HCT116 (cell line): Measurements from ENCODE around the gene NLRP14. TPM values are rescaled to one million over a fixed set of nuclear protein-coding genes. Genes with fewer than 3 reads are reported as not detected.

Experiments
- ATAC-seq: fragments of 200-7000 bp; cut with Tn5 transposase; 2 replicates; pipeline ENCODE4 v1.9.1; 2020; ENCODE audit warnings: mild to moderate bottlenecking, moderate library complexity
- BruUV-seq: library from RNA; stranded (reverse); fragments of 400-500 nt; replicated peaks from 2 replicates; lab custom pipeline; 2021; lab: Mats Ljungman, UMichigan
- CTCF ChIA-PET: fragments of 300-600 bp; sonication (Branson Sonifier 250); formaldehyde crosslinking; loops from one replicate; lab custom pipeline; 2021; ENCODE audit warnings: antibody characterized with exemption; lab: Charles Lee
- POLR2A ChIA-PET: fragments of 300-600, 350-600 bp; sonication (Branson Sonifier 250); formaldehyde crosslinking; loops from one replicate; lab custom pipeline; 2021; ENCODE audit warnings: antibody characterized with exemption; lab: Charles Lee
- RAD21 ChIA-PET, 2 experiments: fragments of 300-600 bp; sonication (Branson Sonifier 250); formaldehyde crosslinking; loops; one replicate each; lab custom pipeline; 2023; ENCODE audit warnings: low total read pairs in 2 of 2; ENCODE audit not compliant: uncharacterized antibody in 2 of 2, unreplicated experiment in 2 of 2, low non-redundant PET in 1 of 2; lab: Charles Lee
- DNase-seq: peaks from one replicate; pipeline ENCODE4 v3.0.0-alpha.2; 2010; ENCODE audit warnings: low read depth, low spot score
- H2AFZ ChIP-seq: fragments of 200-600 bp; shearing (Covaris generic), sonication (generic); 2 replicates; pipeline ENCODE4 v1.6.1; 2017; ENCODE audit warnings: low read depth, mixed run types, mixed read lengths, antibody characterized with exemption, low read length; ENCODE audit not compliant: poor library complexity, severe bottlenecking
- H3K27ac ChIP-seq: 2 replicates; pipeline ENCODE4 v1.5.1; 2012; ENCODE audit warnings: low read depth, low read length
- H3K27me3 ChIP-seq: fragments of 200-600 bp; sonication (generic); 2 replicates; pipeline ENCODE4 v1.6.1; 2016; ENCODE audit warnings: mixed run types, low read length, mixed read lengths; ENCODE audit not compliant: insufficient read depth
- H3K36me3 ChIP-seq, 2 experiments: fragments of 200-500 bp in 1 of 2; fragments of 200-600 bp in 1 of 2; sonication (Bioruptor generic) in 1 of 2; sonication (generic) in 1 of 2; 2 replicates each; pipeline versions ENCODE4 v1.5.1 to v1.6.1; 2014 to 2016; ENCODE audit warnings: low read length in 2 of 2, inconsistent platforms in 1 of 2, mixed read lengths in 1 of 2, mixed run types in 1 of 2; ENCODE audit not compliant: insufficient read depth in 2 of 2, control insufficient read depth in 1 of 2
- H3K4me1 ChIP-seq, 2 experiments: fragments of 200-600 bp in 1 of 2; sonication (generic) in 1 of 2; 2 replicates each; pipeline versions ENCODE4 v1.5.1 to v1.6.1; 2012 to 2017; ENCODE audit warnings: low read length in 2 of 2, inconsistent platforms in 1 of 2, mild to moderate bottlenecking in 1 of 2, mixed read lengths in 1 of 2, mixed run types in 1 of 2, moderate library complexity in 1 of 2; ENCODE audit not compliant: insufficient read depth in 2 of 2, control insufficient read depth in 1 of 2
- H3K4me2 ChIP-seq: fragments of 200-600 bp; sonication (generic); 2 replicates; pipeline ENCODE4 v1.6.1; 2017; ENCODE audit warnings: mixed run types, low read length, mixed read lengths
- H3K4me3 ChIP-seq, 2 experiments: fragments of 200-600 bp in 1 of 2; sonication (generic) in 1 of 2; replicated peaks in 1 of 2; 2 replicates each; pipeline ENCODE4 v1.5.1; 2011 to 2016; ENCODE audit warnings: low read length in 2 of 2, control low read depth in 1 of 2, low read depth in 1 of 2, mild to moderate bottlenecking in 1 of 2, mixed read lengths in 1 of 2, mixed run types in 1 of 2
- H3K79me2 ChIP-seq: fragments of 200-600 bp; sonication (generic); 2 replicates; pipeline ENCODE4 v1.6.1; 2017; ENCODE audit warnings: mild to moderate bottlenecking, mixed run types, low read length, moderate library complexity, mixed read lengths; ENCODE audit not compliant: insufficient read depth
- H3K9ac ChIP-seq: fragments of 200-600 bp; sonication (generic); 2 replicates; pipeline ENCODE4 v1.6.1; 2016; ENCODE audit warnings: low read length, mixed read lengths
- H3K9me2 ChIP-seq: fragments of 200-600 bp; sonication (generic), shearing (Covaris generic); 2 replicates; pipeline ENCODE4 v1.6.1; 2017; ENCODE audit warnings: mixed run types, mild to moderate bottlenecking, moderate library complexity; ENCODE audit not compliant: insufficient read depth
- H3K9me3 ChIP-seq, 2 experiments: fragments of 200-500 bp in 1 of 2; fragments of 200-600 bp in 1 of 2; sonication (Bioruptor generic) in 1 of 2; sonication (generic) in 1 of 2; 2 replicates each; pipeline ENCODE4 v1.6.1; 2014 to 2017; ENCODE audit warnings: low read length in 2 of 2, mixed read lengths in 2 of 2, inconsistent platforms in 1 of 2, low read depth in 1 of 2, mild to moderate bottlenecking in 1 of 2, mixed run types in 1 of 2, moderate library complexity in 1 of 2; ENCODE audit not compliant: control insufficient read depth in 1 of 2, insufficient read depth in 1 of 2
- H4K20me1 ChIP-seq: fragments of 200-600 bp; sonication (generic), shearing (Covaris generic); 2 replicates; pipeline ENCODE4 v1.6.1; 2017; ENCODE audit warnings: mixed run types, mild to moderate bottlenecking, moderate library complexity; ENCODE audit not compliant: insufficient read depth
- EGR1 ChIP-seq: IDR thresholded peaks from 2 replicates; pipeline ENCODE4 v1.6.1; 2012; ENCODE audit warnings: low read depth
- ELF1 ChIP-seq: IDR thresholded peaks from 2 replicates; pipeline ENCODE4 v1.6.1; 2012; ENCODE audit warnings: low read depth, borderline replicate concordance
- EZH2phosphoT487 ChIP-seq: fragments of 200-600 bp; IDR thresholded peaks from 2 replicates; pipeline ENCODE4 v1.6.1; 2018; ENCODE audit warnings: antibody characterized with exemption, borderline replicate concordance
- JUND ChIP-seq: IDR thresholded peaks from 2 replicates; pipeline ENCODE4 v1.6.1; 2012
- MAX ChIP-seq: IDR thresholded peaks from 2 replicates; pipeline ENCODE4 v1.6.1; 2012
- SIN3A ChIP-seq: IDR thresholded peaks from 2 replicates; pipeline ENCODE4 v1.6.1; 2012; ENCODE audit warnings: low read depth
- SP1 ChIP-seq: IDR thresholded peaks from 2 replicates; pipeline ENCODE4 v1.6.1; 2012; ENCODE audit warnings: low read depth
- SRF ChIP-seq: IDR thresholded peaks from 2 replicates; pipeline ENCODE4 v1.6.1; 2012; ENCODE audit warnings: low read depth
- ZFX ChIP-seq: fragments of 450-650 bp; IDR thresholded peaks from 2 replicates; pipeline ENCODE4 v1.6.1; 2017
- ZNF274 ChIP-seq: fragments of 200-500 bp; sonication (Bioruptor generic); IDR thresholded peaks from 2 replicates; pipeline ENCODE4 v1.6.1; 2014; ENCODE audit warnings: mild to moderate bottlenecking, low read depth, low read length, inconsistent platforms
- intact Hi-C: fragments of 100-400 bp; cut with micrococcal nuclease; formaldehyde crosslinking; loops from 2 replicates; pipeline ENCODE4 v1.10.0; 2022
- total RNA-seq: library from RNA; stranded (reverse); gene quantifications from one replicate; pipeline ENCODE4 v1.2.1, GENCODE V29; 2021; ENCODE audit not compliant: unreplicated experiment
- TF ChIP-seq, protein P1 (sequence below): IDR thresholded peaks from 2 replicates; pipeline ENCODE4 v1.6.1; 2012; ENCODE audit warnings: low read depth

Gene NLRP14
- total RNA-seq, 1 experiment from 2014 or later: 0.49 TPM

- no TSS peak for BruUV-seq
- Histone ChIP-seq H3K27ac (no peak overlapping the region), H4K20me1 (no peaks in the 10 kb centered on the region), H3K36me3 (no peaks in the 10 kb centered on the region), H2AFZ (no peak overlapping the region), H3K9me2 (no peaks in the 10 kb centered on the region), H3K4me3 (no peak overlapping the region), H3K4me2 (no peak overlapping the region), H3K79me2 (no peaks in the 10 kb centered on the region), H3K9ac (no peak overlapping the region), H3K4me1 (no peaks in the 10 kb centered on the region), H3K9me3 (no peaks in the 10 kb centered on the region), H3K27me3 (no peaks in the 10 kb centered on the region)
- TF ChIP-seq SP1: no peak
- TF ChIP-seq MAX: no peak
- TF ChIP-seq EZH2phosphoT487: no peak
- TF ChIP-seq JUND: no peak
- no peak for TF ChIP-seq SRF
- no peak for TF ChIP-seq ZNF274
- no peak for TF ChIP-seq ELF1
- TF ChIP-seq SIN3A: no peak
- TF ChIP-seq ZFX: no peak
- TF ChIP-seq, protein P1, sequence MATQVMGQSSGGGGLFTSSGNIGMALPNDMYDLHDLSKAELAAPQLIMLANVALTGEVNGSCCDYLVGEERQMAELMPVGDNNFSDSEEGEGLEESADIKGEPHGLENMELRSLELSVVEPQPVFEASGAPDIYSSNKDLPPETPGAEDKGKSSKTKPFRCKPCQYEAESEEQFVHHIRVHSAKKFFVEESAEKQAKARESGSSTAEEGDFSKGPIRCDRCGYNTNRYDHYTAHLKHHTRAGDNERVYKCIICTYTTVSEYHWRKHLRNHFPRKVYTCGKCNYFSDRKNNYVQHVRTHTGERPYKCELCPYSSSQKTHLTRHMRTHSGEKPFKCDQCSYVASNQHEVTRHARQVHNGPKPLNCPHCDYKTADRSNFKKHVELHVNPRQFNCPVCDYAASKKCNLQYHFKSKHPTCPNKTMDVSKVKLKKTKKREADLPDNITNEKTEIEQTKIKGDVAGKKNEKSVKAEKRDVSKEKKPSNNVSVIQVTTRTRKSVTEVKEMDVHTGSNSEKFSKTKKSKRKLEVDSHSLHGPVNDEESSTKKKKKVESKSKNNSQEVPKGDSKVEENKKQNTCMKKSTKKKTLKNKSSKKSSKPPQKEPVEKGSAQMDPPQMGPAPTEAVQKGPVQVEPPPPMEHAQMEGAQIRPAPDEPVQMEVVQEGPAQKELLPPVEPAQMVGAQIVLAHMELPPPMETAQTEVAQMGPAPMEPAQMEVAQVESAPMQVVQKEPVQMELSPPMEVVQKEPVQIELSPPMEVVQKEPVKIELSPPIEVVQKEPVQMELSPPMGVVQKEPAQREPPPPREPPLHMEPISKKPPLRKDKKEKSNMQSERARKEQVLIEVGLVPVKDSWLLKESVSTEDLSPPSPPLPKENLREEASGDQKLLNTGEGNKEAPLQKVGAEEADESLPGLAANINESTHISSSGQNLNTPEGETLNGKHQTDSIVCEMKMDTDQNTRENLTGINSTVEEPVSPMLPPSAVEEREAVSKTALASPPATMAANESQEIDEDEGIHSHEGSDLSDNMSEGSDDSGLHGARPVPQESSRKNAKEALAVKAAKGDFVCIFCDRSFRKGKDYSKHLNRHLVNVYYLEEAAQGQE: no peak
- no peak for TF ChIP-seq EGR1
- ATAC-seq (no peak), DNase-seq (no peak)
- CTCF ChIA-PET: no interaction called here
- POLR2A ChIA-PET: no interaction called here
- intact Hi-C loops: no loop called here
- RAD21 ChIA-PET: no interaction called here
Observed at GRCh38 chr11:7030836-7031235, 10.6 kb downstream of the NLRP14 start.
